MCF 10A (cell line): Measurements from ENCODE around the gene PHF8. TPM values are rescaled to one million over a fixed set of nuclear protein-coding genes. Genes with fewer than 3 reads are reported as not detected.

ENCODE experiments used
- BruUV-seq: library from RNA; stranded (reverse); fragments of 400-500 nt; replicated peaks from 2 replicates; lab custom pipeline; 2021; lab: Mats Ljungman, UMichigan
- CTCF ChIA-PET: fragments of 300-600 bp; sonication (Branson Sonifier 250); formaldehyde crosslinking; extraction: SDS; loops from one replicate; lab custom pipeline; 2021; ENCODE audit warnings: antibody characterized with exemption, inconsistent platforms; lab: Yijun Ruan, JAX
- POLR2A ChIA-PET: fragments of 300-600, 350-650 bp; sonication (Branson Sonifier 250); formaldehyde crosslinking; extraction: SDS; loops from one replicate; lab custom pipeline; 2020; ENCODE audit warnings: antibody characterized with exemption, inconsistent platforms; lab: Yijun Ruan, JAX
- DNase-seq: peaks from one replicate; pipeline ENCODE4 v3.0.0-alpha.2; 2018; ENCODE audit not compliant: unreplicated experiment
- H3K27ac Mint-ChIP-seq: one replicate; pipeline ENCODE4 v1.8.0; 2022; ENCODE audit warnings: mild to moderate bottlenecking, low read depth, mixed read lengths; ENCODE audit not compliant: unreplicated experiment
- H3K27me3 Mint-ChIP-seq: one replicate; pipeline ENCODE4 v1.8.0; 2022; ENCODE audit warnings: mixed read lengths; ENCODE audit not compliant: insufficient read depth, unreplicated experiment
- H3K36me3 Mint-ChIP-seq: one replicate; pipeline ENCODE4 v1.8.0; 2022; ENCODE audit warnings: mild to moderate bottlenecking, moderate library complexity, mixed read lengths; ENCODE audit not compliant: insufficient read depth, unreplicated experiment
- H3K4me1 Mint-ChIP-seq: one replicate; pipeline ENCODE4 v1.8.0; 2022; ENCODE audit warnings: mixed read lengths; ENCODE audit not compliant: insufficient read depth, unreplicated experiment
- H3K4me3 Mint-ChIP-seq: one replicate; pipeline ENCODE4 v1.8.0; 2022; ENCODE audit warnings: mild to moderate bottlenecking, moderate library complexity, mixed read lengths; ENCODE audit not compliant: unreplicated experiment
- H3K9me3 Mint-ChIP-seq: one replicate; pipeline ENCODE4 v1.8.0; 2022; ENCODE audit warnings: mixed read lengths; ENCODE audit not compliant: unreplicated experiment
- intact Hi-C: fragments of 100-400 bp; cut with micrococcal nuclease; formaldehyde crosslinking; loops from 2 replicates; pipeline ENCODE4 v1.14.1; 2022
- total RNA-seq: library from RNA; stranded (reverse); gene quantifications from 2 replicates; pipeline ENCODE4 v1.2.3, GENCODE V29; 2022
- TF ChIP-seq, protein P1 (sequence below): fragments of 200-600 bp; IDR thresholded peaks from one replicate; pipeline ENCODE4 v1.8.0; 2022; ENCODE audit warnings: antibody characterized with exemption, mild to moderate bottlenecking; ENCODE audit not compliant: unreplicated experiment

PHF8 gene
- total RNA-seq, 1 experiment from 2014 or later = 22.5 TPM

DNA sequence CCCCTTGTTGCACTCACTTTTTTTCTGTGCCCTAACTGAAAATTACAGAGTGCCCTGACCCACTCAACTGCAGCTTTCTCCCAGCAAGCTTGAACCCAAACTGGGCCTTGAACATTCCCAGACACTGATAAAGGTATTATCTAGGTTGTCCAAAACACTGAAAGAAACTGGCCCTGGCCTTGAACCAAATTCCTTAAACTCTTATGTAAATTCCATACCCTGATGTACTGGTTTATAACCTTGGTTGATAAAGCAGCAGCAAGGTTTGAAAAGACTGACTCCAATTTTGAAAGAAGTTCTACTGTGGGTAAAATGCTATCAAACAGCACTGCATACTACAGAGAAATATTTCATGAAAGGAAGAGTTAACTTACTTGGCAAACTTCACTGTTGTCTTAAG lies 125.6 kb downstream of the PHF8 start:
- ChIA-PET POLR2A (no interaction called here), CTCF (no interaction called here)
- peaks cover 6% of the 10 kb centered on the region for H3K36me3 Mint-ChIP-seq
- no TSS peak for BruUV-seq
- H3K27ac Mint-ChIP-seq = no peak overlapping the region
- H3K27me3 Mint-ChIP-seq = peaks cover 46% of the 10 kb centered on the region
- H3K4me3 Mint-ChIP-seq = no peak overlapping the region
- no peaks in the 10 kb centered on the region for H3K4me1 Mint-ChIP-seq
- intact Hi-C loops = no loop called here
- H3K9me3 Mint-ChIP-seq = no peaks in the 10 kb centered on the region
- DNase-seq = no peak
- TF ChIP-seq, protein P1, sequence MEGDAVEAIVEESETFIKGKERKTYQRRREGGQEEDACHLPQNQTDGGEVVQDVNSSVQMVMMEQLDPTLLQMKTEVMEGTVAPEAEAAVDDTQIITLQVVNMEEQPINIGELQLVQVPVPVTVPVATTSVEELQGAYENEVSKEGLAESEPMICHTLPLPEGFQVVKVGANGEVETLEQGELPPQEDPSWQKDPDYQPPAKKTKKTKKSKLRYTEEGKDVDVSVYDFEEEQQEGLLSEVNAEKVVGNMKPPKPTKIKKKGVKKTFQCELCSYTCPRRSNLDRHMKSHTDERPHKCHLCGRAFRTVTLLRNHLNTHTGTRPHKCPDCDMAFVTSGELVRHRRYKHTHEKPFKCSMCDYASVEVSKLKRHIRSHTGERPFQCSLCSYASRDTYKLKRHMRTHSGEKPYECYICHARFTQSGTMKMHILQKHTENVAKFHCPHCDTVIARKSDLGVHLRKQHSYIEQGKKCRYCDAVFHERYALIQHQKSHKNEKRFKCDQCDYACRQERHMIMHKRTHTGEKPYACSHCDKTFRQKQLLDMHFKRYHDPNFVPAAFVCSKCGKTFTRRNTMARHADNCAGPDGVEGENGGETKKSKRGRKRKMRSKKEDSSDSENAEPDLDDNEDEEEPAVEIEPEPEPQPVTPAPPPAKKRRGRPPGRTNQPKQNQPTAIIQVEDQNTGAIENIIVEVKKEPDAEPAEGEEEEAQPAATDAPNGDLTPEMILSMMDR = no peak

DNA sequence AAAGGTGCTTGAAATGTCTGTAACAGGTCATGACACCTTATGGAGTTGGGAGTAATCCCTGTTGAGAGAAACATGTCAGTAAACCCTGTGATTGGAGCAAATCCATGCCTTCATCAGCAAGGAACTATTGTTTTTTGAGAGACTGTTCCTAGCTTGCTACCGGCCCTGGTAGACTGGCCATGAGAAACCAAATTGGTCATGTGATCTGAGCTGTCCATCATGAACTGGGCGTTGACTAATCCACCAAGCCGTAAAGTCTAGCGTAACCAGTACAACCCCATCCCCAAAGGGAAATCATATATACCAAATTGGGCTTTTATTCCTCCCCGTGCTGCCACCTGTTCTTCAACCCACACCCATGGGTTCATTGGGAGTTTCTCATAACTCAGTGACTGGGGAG lies 143.7 kb downstream of the PHF8 start:
- DNase-seq = no peak
- no peaks in the 10 kb centered on the region for H3K36me3 Mint-ChIP-seq
- H3K27me3 Mint-ChIP-seq = peaks cover 15% of the 10 kb centered on the region
- H3K4me1 Mint-ChIP-seq = no peaks in the 10 kb centered on the region
- H3K27ac Mint-ChIP-seq = no peak overlapping the region
- ChIA-PET POLR2A (no interaction called here), CTCF (no interaction called here)
- peaks cover 11% of the 10 kb centered on the region for H3K9me3 Mint-ChIP-seq
- intact Hi-C loops = no loop called here
- no peak overlapping the region for H3K4me3 Mint-ChIP-seq
- BruUV-seq = no TSS peak
- TF ChIP-seq, protein P1 = no peak

DNA sequence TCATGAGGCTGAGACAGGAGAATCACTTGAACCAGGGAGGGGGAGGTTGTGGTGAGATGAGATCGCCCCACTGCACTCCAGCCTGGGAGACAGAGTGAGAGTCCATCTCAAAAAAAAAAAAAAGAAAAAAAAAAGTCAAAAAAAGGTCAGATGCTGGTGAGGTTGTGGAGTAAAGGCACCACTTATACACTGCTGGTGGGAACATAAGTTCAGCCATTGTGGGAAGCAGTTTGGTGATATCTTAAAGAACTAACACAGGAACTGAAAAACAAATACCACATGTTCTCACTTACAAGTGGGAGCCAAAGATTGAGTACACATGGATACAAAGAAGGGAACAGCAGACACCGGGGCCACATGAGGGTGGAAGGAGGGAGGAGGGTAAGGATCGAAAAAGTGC lies 149.0 kb downstream of the PHF8 start:
- peaks cover 35% of the 10 kb centered on the region for H3K27me3 Mint-ChIP-seq
- ChIA-PET CTCF (no interaction called here), POLR2A (no interaction called here)
- intact Hi-C loops = no loop called here
- no peak for DNase-seq
- no TSS peak for BruUV-seq
- no peak overlapping the region for H3K4me3 Mint-ChIP-seq
- no peaks in the 10 kb centered on the region for H3K36me3 Mint-ChIP-seq
- TF ChIP-seq, protein P1 = no peak
- no peaks in the 10 kb centered on the region for H3K4me1 Mint-ChIP-seq
- H3K27ac Mint-ChIP-seq = no peak overlapping the region
- H3K9me3 Mint-ChIP-seq = peaks cover 11% of the 10 kb centered on the region

Other genes starting within 250 kb of the PHF8 start
- 11.3 and 12.5 TPM in 2 replicates for gene FAM120C, start 138.8 kb upstream of the PHF8 start, total RNA-seq